ENCODE data around the gene ITGA2.
"Not testable (repeated sequence)": the region's sequence is repeated elsewhere in the genome, so short reads cannot be mapped to it uniquely, and the experiment has no call there.

ITGA2 gene

GRCh38 chr5:53095931-53096525 lies 106.9 kb downstream of the ITGA2 start:
- DNase-seq (ENCODE audit: insufficient read length, low spot score) (no peak), FAIRE-seq (peak; percentile 74)
- TF ChIP-seq SPI1 (IDR thresholded peaks at IDR 0.05; ENCODE audit: low read depth, low read length) (no peak), POU2F2 (IDR thresholded peaks at IDR 0.05; ENCODE audit: low read depth, low read length) (no peak), POLR2AphosphoS5 (IDR thresholded peaks at IDR 0.05; ENCODE audit: low read depth, low read length) (no peak)

- DNase-seq (ENCODE audit: insufficient read length, low spot score) (no peak), FAIRE-seq (no peak)
Observed at GRCh38 chr5:53099546-53099945, 110.4 kb downstream of the ITGA2 start.

GRCh38 chr5:53100606-53101005 lies 111.5 kb downstream of the ITGA2 start:
- DNase-seq (ENCODE audit: insufficient read length, low spot score) (no peak), FAIRE-seq (no peak)
- TF ChIP-seq SPI1 (IDR thresholded peaks at IDR 0.05; ENCODE audit: low read depth, low read length) = no peak
- TF ChIP-seq POU2F2 (IDR thresholded peaks at IDR 0.05; ENCODE audit: low read depth, low read length) = no peak
- TF ChIP-seq TAF1 (IDR thresholded peaks at IDR 0.05; ENCODE audit: low read depth, low read length) = no peak
- no peak for TF ChIP-seq POLR2AphosphoS5 (IDR thresholded peaks at IDR 0.05; ENCODE audit: low read depth, low read length)
- TF ChIP-seq PAX5 (IDR thresholded peaks at IDR 0.05; ENCODE audit: insufficient read depth, low read length, severe bottlenecking) = no peak
- no peak for TF ChIP-seq POLR2A (IDR thresholded peaks at IDR 0.05; ENCODE audit: low read depth, low read length)

More at GRCh38 chr5:53099546-53099945, 110.4 kb downstream of the ITGA2 start:
- no peak for TF ChIP-seq PAX5 (IDR thresholded peaks at IDR 0.05; ENCODE audit: insufficient read depth, low read length, severe bottlenecking)
- no peak for TF ChIP-seq SPI1 (IDR thresholded peaks at IDR 0.05; ENCODE audit: low read depth, low read length)
- TF ChIP-seq POLR2AphosphoS5 (IDR thresholded peaks at IDR 0.05; ENCODE audit: low read depth, low read length) = no peak
- TF ChIP-seq TAF1 (IDR thresholded peaks at IDR 0.05; ENCODE audit: low read depth, low read length) = no peak
- no peak for TF ChIP-seq POLR2A (IDR thresholded peaks at IDR 0.05; ENCODE audit: low read depth, low read length)
- no peak for TF ChIP-seq POU2F2 (IDR thresholded peaks at IDR 0.05; ENCODE audit: low read depth, low read length)

- DNase-seq (ENCODE audit: insufficient read length, low spot score) (no peak), FAIRE-seq (no peak)
- no peak for TF ChIP-seq TAF1 (IDR thresholded peaks at IDR 0.05; ENCODE audit: low read depth, low read length)
Observed at GRCh38 chr5:53105611-53106300, 116.6 kb downstream of the ITGA2 start.

- TF ChIP-seq SPI1 (IDR thresholded peaks at IDR 0.05; ENCODE audit: low read depth, low read length) (no peak), POLR2AphosphoS5 (IDR thresholded peaks at IDR 0.05; ENCODE audit: low read depth, low read length) (no peak), TAF1 (IDR thresholded peaks at IDR 0.05; ENCODE audit: low read depth, low read length) (no peak), POU2F2 (IDR thresholded peaks at IDR 0.05; ENCODE audit: low read depth, low read length) (no peak), POLR2A (IDR thresholded peaks at IDR 0.05; ENCODE audit: low read depth, low read length) (no peak)
- DNase-seq (ENCODE audit: insufficient read length, low spot score) (no peak), FAIRE-seq (peak; percentile 56)
Observed at GRCh38 chr5:53109056-53109442, 119.9 kb downstream of the ITGA2 start.

- peak; percentile 89 for DNase-seq (ENCODE audit: insufficient read length, low spot score)
- no peak for TF ChIP-seq PAX5 (IDR thresholded peaks at IDR 0.05; ENCODE audit: insufficient read depth, low read length, severe bottlenecking)
- TF ChIP-seq POLR2AphosphoS5 (IDR thresholded peaks at IDR 0.05; ENCODE audit: low read depth, low read length) = peak; percentile 82
- peak; percentile 83 for TF ChIP-seq POLR2A (IDR thresholded peaks at IDR 0.05; ENCODE audit: low read depth, low read length)
- TF ChIP-seq POU2F2 (IDR thresholded peaks at IDR 0.05; ENCODE audit: low read depth, low read length) = 0 out of 2 replicates have a peak, but pooled peaks have one; percentile 28
- peak; percentile 50; the same call in 1 of the 2 replicates for TF ChIP-seq TAF1 (IDR thresholded peaks at IDR 0.05; ENCODE audit: low read depth, low read length)
- peak; percentile 99 for FAIRE-seq
Observed at GRCh38 chr5:53109443-53110127, 120.4 kb downstream of the ITGA2 start, which contains the start of gene MOCS2. Gene MOCS2, minus strand, starts transcription at chr5:53109757. Its CDS starts 2,583 bp downstream, at chr5:53107174.

GRCh38 chr5:53110156-53110555 lies 121.0 kb downstream of the ITGA2 start:
- no peak for FAIRE-seq
- no peak for TF ChIP-seq TAF1 (IDR thresholded peaks at IDR 0.05; ENCODE audit: low read depth, low read length)
- no peak for TF ChIP-seq SPI1 (IDR thresholded peaks at IDR 0.05; ENCODE audit: low read depth, low read length)
- no peak for TF ChIP-seq POLR2AphosphoS5 (IDR thresholded peaks at IDR 0.05; ENCODE audit: low read depth, low read length)
- no peak for TF ChIP-seq POLR2A (IDR thresholded peaks at IDR 0.05; ENCODE audit: low read depth, low read length)
- TF ChIP-seq POU2F2 (IDR thresholded peaks at IDR 0.05; ENCODE audit: low read depth, low read length) = no peak
- TF ChIP-seq PAX5 (IDR thresholded peaks at IDR 0.05; ENCODE audit: insufficient read depth, low read length, severe bottlenecking) = no peak

GRCh38 chr5:53111139-53111538 lies 122.0 kb downstream of the ITGA2 start:
- DNase-seq (ENCODE audit: insufficient read length, low spot score) (no peak), FAIRE-seq (no peak)
- TF ChIP-seq POLR2A (IDR thresholded peaks at IDR 0.05; ENCODE audit: low read depth, low read length) (no peak), POU2F2 (IDR thresholded peaks at IDR 0.05; ENCODE audit: low read depth, low read length) (no peak), SPI1 (IDR thresholded peaks at IDR 0.05; ENCODE audit: low read depth, low read length) (no peak), POLR2AphosphoS5 (IDR thresholded peaks at IDR 0.05; ENCODE audit: low read depth, low read length) (no peak), TAF1 (IDR thresholded peaks at IDR 0.05; ENCODE audit: low read depth, low read length) (no peak), PAX5 (IDR thresholded peaks at IDR 0.05; ENCODE audit: insufficient read depth, low read length, severe bottlenecking) (no peak)

More at GRCh38 chr5:53110156-53110555, 121.0 kb downstream of the ITGA2 start:
- no peak for DNase-seq (ENCODE audit: insufficient read length, low spot score)

GRCh38 chr5:53112307-53112706 lies 123.2 kb downstream of the ITGA2 start:
- FAIRE-seq; DNase-seq (ENCODE audit: insufficient read length, low spot score): not testable (repeated sequence)

GRCh38 chr5:53112909-53113308 lies 123.8 kb downstream of the ITGA2 start:
- DNase-seq (ENCODE audit: insufficient read length, low spot score) (no peak), FAIRE-seq (no peak)
- no peak for TF ChIP-seq SPI1 (IDR thresholded peaks at IDR 0.05; ENCODE audit: low read depth, low read length)
- no peak for TF ChIP-seq TAF1 (IDR thresholded peaks at IDR 0.05; ENCODE audit: low read depth, low read length)
- no peak for TF ChIP-seq POU2F2 (IDR thresholded peaks at IDR 0.05; ENCODE audit: low read depth, low read length)
- TF ChIP-seq POLR2A (IDR thresholded peaks at IDR 0.05; ENCODE audit: low read depth, low read length) = no peak
- TF ChIP-seq PAX5 (IDR thresholded peaks at IDR 0.05; ENCODE audit: insufficient read depth, low read length, severe bottlenecking) = no peak
- no peak for TF ChIP-seq POLR2AphosphoS5 (IDR thresholded peaks at IDR 0.05; ENCODE audit: low read depth, low read length)

Data from GM12891 (cell line).